Activated T-cell treated with anti-CD3 and anti-CD28 coated beads for 4 hours (primary cell): Measurements from ENCODE around the gene CDH2.
"Not testable (repeated sequence)": the region's sequence is repeated elsewhere in the genome, so short reads cannot be mapped to it uniquely, and the experiment has no call there.

Source experiments
- DNase-seq: peaks from one replicate; pipeline ENCODE4 v3.0.0-alpha.2; 2020

CDH2 gene

DNA sequence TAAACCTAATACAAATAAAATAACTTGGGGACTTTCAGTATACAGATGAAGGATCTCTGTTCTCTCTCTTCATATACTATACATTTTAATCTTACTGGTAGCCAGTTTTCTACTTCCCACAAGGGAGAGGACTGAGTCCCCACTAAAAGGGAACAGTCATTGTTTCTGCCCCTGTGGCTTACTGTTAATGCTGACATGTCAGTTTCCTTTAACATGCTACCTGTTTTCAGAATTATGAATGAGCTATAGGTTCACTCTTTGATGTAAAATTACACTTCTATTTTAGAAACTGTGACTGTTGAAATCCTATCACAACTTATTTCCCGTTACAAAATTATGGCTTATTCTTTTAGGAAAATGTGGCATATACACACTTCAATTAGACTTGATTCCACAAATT, 207.7 kb downstream of the CDH2 start:
- DNase-seq, result no peak

DNA sequence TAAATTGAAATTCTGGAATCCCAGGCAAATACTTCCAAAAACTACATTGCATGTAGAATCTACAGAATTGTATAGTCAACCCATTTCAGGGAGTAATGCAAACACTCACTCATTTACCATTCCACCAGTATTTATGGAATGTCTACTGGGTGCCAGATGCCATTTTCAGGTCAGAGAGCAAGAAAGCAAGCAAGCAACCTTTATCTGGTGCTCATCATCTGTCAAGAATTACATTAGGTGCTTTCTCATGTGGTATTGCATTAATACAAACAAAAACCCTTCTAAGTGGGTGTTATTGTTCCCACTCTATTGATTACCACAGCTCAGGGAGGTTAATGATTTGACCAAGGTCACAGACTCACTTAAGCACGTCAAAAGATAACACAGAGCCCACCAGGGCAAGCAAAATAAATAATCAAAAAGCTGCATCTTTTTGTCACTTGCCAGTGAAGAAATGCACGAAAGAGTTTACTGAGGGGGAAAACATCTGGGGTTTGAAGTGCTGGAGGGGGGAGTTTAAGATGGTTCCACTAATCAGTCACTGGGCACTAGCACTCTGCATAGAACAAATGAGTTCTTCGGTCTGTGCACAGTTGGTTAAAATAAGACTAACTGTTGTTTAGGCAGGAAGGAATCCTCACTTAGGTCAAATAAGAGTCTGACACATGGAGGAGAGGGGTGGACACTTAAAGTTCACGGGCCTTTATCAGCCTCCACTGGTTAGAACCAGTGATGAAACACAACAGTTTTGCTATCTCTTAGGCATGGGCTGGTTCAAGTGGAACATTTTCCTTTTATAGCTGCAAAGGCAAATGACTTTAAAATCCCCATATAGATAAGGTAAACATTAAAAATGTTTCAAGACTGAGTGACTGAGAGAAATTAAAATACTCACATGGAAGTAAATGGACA, 208.8 kb downstream of the CDH2 start:
- no peak for DNase-seq

- DNase-seq, result no peak
Observed at GRCh38 chr18:27966881-27967280, 210.0 kb downstream of the CDH2 start.

- DNase-seq, result no peak
Observed at GRCh38 chr18:27964811-27965210, 212.1 kb downstream of the CDH2 start.

- DNase-seq, result no peak
Observed at GRCh38 chr18:27959101-27959500, 217.8 kb downstream of the CDH2 start.

GRCh38 chr18:27956001-27956640, 220.8 kb downstream of the CDH2 start:
- no peak for DNase-seq

- no peak for DNase-seq
Observed at GRCh38 chr18:27954226-27954625, 222.7 kb downstream of the CDH2 start.

DNA sequence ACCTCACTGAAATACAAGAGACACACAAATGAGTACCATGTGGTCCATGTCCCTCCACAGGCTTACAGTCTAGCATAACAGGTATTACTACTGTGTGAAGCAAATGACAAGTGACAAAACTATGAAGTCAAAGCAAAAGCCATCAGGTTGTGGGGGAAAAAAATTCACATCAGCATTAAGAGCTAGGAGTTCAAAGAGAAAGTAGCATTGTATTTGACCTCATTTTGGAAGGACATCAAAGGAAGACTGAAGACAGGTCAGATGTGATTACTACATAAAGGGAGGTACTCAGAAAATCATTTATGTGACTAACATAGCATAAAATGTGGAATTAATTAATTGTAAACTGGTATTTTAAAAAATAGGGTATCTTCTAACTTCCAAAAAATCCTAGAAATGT, 224.2 kb downstream of the CDH2 start:
- no peak for DNase-seq

DNA sequence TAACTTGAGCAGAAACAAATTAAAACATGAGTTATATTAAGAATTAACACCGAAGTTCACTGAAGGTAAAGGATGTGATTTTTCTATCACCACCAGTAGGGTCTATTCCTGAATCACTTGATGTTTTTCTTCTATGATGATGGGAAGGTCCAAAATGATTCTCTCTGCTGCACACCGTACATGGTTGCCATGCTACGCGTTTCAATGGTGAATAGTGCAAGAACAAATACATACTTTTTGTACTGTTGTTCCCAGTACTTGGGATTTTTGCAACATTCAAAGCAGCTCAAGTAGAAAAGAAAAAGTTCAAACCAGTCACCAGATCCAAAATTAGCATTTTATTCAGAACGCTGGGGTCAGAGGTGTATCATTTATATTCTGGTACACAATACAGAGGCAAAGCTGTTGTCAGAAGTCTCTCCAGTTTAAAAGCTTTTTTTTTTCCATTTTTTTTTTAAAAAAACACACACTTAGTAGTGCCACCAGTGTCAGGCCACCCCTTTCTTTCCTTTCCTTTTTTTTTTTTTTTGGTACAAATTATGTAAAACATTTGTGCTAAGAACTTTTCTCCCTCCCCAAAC, 226.2 kb downstream of the CDH2 start:
- DNase-seq, result no peak

- DNase-seq, result no peak
Observed at GRCh38 chr18:27948986-27949385, 227.9 kb downstream of the CDH2 start.

DNA sequence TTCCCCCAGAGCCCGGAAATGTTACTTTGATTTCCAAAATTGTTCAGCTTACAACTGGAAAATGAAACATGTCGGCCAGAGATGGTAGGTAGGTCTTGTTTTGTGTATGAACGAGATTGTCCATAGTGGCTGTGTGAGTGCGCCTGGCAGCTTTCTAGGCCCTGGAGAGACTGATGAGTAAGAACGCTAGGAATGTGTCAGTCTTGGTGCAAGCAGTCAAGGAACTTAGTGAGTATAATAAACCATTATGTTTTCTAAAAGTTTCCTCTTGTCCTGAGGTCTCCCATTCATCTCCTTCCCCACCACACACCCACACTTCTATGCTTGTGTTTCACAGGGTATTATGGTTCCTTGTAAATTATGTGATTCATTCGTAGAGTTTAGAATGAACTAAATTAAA, 234.2 kb downstream of the CDH2 start:
- no peak for DNase-seq

DNA sequence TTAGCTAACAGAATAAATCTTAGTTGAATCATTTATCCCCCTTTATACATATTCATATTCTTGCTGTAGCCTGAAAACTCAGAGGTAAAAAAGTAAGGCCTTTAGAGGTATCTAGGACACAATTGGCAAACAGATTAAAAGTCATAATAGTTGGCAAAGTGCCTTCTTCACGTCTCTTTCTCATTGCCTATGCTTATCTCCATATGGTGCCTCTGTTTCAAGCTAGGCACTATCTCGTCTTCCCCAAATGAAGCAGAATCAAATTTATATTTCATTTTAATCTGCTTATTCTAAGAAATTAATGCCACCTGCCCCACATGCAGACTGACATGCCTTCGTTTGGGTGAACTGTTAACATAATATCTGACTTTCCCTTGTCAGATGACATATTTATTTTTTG, 245.4 kb downstream of the CDH2 start:
- no peak for DNase-seq

DNA sequence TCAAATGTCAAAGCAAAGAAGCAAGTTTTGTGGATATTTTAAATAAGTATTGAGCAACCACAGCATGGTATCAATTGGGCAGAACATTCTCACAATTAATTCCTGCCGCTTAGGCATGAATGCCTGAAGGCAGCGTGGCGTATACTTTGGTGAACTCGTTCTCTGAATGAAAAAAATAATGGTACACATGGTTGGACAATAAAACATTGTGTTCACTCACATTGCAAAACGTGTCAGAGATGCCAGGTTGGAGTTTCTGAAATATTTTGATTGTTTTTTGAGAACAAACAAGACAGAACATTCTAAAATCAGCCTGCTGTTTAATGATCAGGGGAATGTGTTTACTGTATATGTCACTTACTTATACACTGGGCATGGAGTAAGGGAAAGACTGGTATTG, 254.2 kb downstream of the CDH2 start:
- DNase-seq, result no peak

- DNase-seq, result no peak
Observed at GRCh38 chr18:27921904-27922751, 254.8 kb downstream of the CDH2 start.

DNA sequence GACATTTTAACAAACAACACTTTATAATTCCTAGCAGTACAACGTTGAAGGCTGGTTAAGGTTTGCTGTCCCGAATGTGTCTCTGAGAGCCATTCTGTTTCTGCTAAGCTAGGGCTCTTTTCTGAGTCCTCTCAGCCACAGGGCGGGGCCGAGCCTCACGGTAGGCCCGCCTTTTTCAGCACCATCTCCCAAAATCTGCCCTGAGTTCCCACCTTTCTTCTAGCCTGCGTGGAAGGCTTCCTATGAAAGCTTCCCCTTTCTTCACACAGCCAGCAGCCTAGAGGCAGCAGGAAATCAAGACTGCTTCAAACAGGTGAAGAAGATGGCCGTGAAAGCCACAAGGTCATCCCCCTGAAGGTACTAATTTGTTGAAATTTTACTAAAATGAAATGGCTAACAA, 255.5 kb downstream of the CDH2 start:
- DNase-seq, result no peak

DNA sequence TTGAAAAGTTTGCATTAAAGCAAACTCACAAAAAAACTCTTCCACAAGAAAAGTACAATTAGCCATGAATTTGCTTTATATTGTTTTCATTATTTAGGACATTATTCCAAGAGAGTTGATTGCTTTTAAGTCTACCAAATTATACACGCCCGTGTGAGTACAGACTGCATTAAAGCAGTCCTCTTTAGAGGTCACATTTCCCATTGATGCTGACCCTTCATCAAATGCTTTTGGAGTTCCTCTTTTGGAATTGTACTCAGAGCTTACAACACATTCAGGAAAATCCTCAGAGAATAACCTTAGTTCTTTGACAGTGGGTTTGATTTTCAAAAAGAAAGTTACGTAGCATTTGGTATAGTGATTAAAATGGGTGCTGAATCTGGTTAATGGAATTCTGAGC, 256.1 kb downstream of the CDH2 start:
- DNase-seq, result no peak

GRCh38 chr18:27906189-27906588, 270.7 kb downstream of the CDH2 start:
- not testable (repeated sequence) for DNase-seq

DNA sequence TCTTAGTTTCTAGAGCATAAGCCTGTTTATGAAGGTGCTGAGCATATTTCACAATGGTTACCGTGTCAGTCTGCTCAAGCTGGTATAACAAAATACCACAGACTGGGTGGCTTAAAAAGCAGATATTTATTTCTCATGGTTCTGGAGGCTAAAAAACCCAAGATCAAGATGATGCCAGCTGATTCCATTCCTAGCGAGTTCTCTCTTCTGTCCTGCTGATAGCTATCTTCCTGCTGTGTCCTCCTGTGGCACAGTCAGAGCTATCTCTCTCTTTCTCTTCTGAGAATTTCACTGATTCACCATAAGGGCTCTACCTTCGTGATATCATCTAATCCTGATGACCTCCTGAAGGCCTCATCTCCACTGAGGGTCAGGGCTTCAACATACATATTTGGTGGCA, 273.0 kb downstream of the CDH2 start:
- DNase-seq, result no peak

GRCh38 chr18:27901424-27902226, 275.3 kb downstream of the CDH2 start:
- DNase-seq, result no peak
